ENCODE data around the gene SERPINB1.
A peak's percentile ranks its signal among the peaks of the same experiment; 100 is the strongest.

SERPINB1 gene

GRCh38 chr6:2790588-2791449 is 50.8 kb downstream of the SERPINB1 start:
- peak; percentile 32 to 41 for DNase-seq

- no peak for DNase-seq
Measured at GRCh38 chr6:2786269-2786668, 55.4 kb downstream of the SERPINB1 start.

GRCh38 chr6:2784930-2785329 is 56.7 kb downstream of the SERPINB1 start:
- no peak for DNase-seq

- DNase-seq = no peak
Measured at GRCh38 chr6:2784061-2784460, 57.6 kb downstream of the SERPINB1 start.

GRCh38 chr6:2783188-2783963 is 58.3 kb downstream of the SERPINB1 start:
- no peak for DNase-seq

GRCh38 chr6:2782825-2783187 is 58.9 kb downstream of the SERPINB1 start:
- DNase-seq = no peak

GRCh38 chr6:2782356-2782708 is 59.3 kb downstream of the SERPINB1 start:
- DNase-seq = no peak

All from stimulated activated CD4-positive, alpha-beta T cell treated with anti-CD3 and anti-CD28 coated beads, Interleukin-4, amount 100 ng/mL, for 4 hours (primary cell).